ENCODE measurements around the gene CHCHD4.

Gene CHCHD4

GRCh38 chr3:14141602-14142341 lies 17.1 kb upstream of the CHCHD4 start:
- Histone ChIP-seq H3K4me3 (no peak overlapping the region), H3K9ac (ENCODE audit: insufficient read length) (no peak overlapping the region), H3K9me3 (ENCODE audit: low read depth, low read length) (no peaks in the 10 kb centered on the region), H3K27ac (no peak overlapping the region), H3K36me3 (ENCODE audit: insufficient read depth, low read length) (no peaks in the 10 kb centered on the region; the same call in 1 of the 2 replicates)
- TF ChIP-seq POLR2AphosphoS5 (IDR thresholded peaks at IDR 0.05; ENCODE audit: borderline replicate concordance, low read depth, low read length) (no peak), FOXP2 (optimal IDR thresholded peaks at IDR 0.05; ENCODE audit: control extremely low read depth, extremely low read length, insufficient read depth) (no peak), EZH2 (IDR thresholded peaks at IDR 0.05) (no peak)
- DNase-seq (ENCODE audit: low read depth, low spot score): no peak

GRCh38 chr3:14141144-14141543 lies 16.5 kb upstream of the CHCHD4 start:
- TF ChIP-seq EZH2 (IDR thresholded peaks at IDR 0.05) (no peak), FOXP2 (optimal IDR thresholded peaks at IDR 0.05; ENCODE audit: control extremely low read depth, extremely low read length, insufficient read depth) (no peak), POLR2AphosphoS5 (IDR thresholded peaks at IDR 0.05; ENCODE audit: borderline replicate concordance, low read depth, low read length) (no peak)
- Histone ChIP-seq H3K9me3 (ENCODE audit: low read depth, low read length) (no peaks in the 10 kb centered on the region), H3K4me3 (no peak overlapping the region), H3K9ac (ENCODE audit: insufficient read length) (no peak overlapping the region), H3K27ac (no peak overlapping the region), H3K36me3 (ENCODE audit: insufficient read depth, low read length) (no peaks in the 10 kb centered on the region; the same call in 1 of the 2 replicates)
- DNase-seq (ENCODE audit: low read depth, low spot score): no peak

DNA sequence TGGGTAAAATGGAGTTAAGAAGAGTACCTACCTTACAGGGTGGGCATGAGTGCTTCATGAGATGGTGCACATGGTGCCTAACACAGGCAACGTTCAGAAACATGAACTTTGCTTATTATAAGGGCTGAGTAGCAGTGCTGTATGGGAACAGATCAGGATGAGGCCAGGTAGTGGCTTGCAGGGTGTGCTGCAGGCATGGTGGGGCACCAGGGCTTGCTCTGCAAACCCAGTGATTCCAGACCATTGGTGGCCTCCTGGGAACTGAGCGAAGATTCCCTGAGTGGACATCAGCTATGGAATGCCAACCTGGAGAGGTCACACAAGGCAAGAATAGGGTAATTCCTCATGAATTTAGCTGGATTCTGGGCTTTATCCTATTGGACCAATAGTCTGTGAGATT lies 16.0 kb upstream of the CHCHD4 start:
- H3K9me3 ChIP-seq (ENCODE audit: low read depth, low read length): no peaks in the 10 kb centered on the region
- no peak for TF ChIP-seq FOXP2 (optimal IDR thresholded peaks at IDR 0.05; ENCODE audit: control extremely low read depth, extremely low read length, insufficient read depth)
- DNase-seq (ENCODE audit: low read depth, low spot score): no peak
- no peak overlapping the region for H3K27ac ChIP-seq
- H3K9ac ChIP-seq (ENCODE audit: insufficient read length): no peak overlapping the region
- no peak overlapping the region for H3K4me3 ChIP-seq
- H3K36me3 ChIP-seq (ENCODE audit: insufficient read depth, low read length): no peaks in the 10 kb centered on the region

- DNase-seq (ENCODE audit: low read depth, low spot score): no peak
- Histone ChIP-seq H3K27ac (no peak overlapping the region), H3K9ac (ENCODE audit: insufficient read length) (no peak overlapping the region), H3K36me3 (ENCODE audit: insufficient read depth, low read length) (no peaks in the 10 kb centered on the region; the same call in 1 of the 2 replicates), H3K9me3 (ENCODE audit: low read depth, low read length) (no peaks in the 10 kb centered on the region), H3K4me3 (no peak overlapping the region)
- no peak for TF ChIP-seq POLR2AphosphoS5 (IDR thresholded peaks at IDR 0.05; ENCODE audit: borderline replicate concordance, low read depth, low read length)
Measured at GRCh38 chr3:14139771-14140170, 15.1 kb upstream of the CHCHD4 start.

DNA sequence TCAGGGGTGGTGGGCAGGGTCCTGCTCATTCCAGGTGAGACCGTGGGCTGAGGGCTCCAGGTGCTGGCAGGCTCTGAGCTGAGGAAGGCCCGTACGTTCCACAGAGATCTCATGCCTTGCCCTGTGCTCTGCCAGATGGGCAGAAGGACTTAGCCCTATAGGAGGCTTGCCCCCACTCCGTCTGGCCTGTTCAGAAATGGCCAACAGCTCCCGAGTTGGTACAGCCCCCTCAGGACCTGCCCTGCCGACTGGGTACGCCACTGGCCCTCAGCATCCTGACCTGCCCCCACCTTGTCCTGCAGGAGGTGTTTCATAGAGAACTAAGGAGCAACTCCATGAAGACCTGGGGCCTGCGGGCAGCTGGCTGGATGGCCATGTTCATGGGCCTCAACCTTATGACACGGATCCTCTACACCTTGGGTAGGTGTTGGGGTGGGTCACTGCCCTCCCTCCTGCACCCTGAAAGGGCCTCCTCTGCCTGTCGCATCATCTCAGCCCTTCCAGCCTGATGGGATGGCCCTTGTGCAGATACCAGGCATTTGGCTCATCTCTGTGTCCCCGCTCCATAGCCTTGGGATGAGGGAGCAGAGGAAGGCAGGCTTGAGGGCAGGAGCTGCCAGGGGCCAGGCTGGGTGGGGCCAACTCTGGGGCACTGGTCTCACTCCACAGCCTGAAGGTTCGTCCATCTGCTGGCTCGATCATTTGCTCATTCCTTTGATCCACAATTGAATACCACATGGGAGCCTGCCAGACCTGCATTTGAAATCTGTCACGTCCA lies 14.4 kb upstream of the CHCHD4 start:
- H3K27ac ChIP-seq: no peak overlapping the region
- no peak for TF ChIP-seq FOXP2 (optimal IDR thresholded peaks at IDR 0.05; ENCODE audit: control extremely low read depth, extremely low read length, insufficient read depth)
- H3K4me3 ChIP-seq: no peak overlapping the region
- no peak overlapping the region for H3K9ac ChIP-seq (ENCODE audit: insufficient read length)
- no peak for DNase-seq (ENCODE audit: low read depth, low spot score)
- H3K36me3 ChIP-seq (ENCODE audit: insufficient read depth, low read length): no peaks in the 10 kb centered on the region; the same call in 1 of the 2 replicates
- no peaks in the 10 kb centered on the region for H3K9me3 ChIP-seq (ENCODE audit: low read depth, low read length)

DNA sequence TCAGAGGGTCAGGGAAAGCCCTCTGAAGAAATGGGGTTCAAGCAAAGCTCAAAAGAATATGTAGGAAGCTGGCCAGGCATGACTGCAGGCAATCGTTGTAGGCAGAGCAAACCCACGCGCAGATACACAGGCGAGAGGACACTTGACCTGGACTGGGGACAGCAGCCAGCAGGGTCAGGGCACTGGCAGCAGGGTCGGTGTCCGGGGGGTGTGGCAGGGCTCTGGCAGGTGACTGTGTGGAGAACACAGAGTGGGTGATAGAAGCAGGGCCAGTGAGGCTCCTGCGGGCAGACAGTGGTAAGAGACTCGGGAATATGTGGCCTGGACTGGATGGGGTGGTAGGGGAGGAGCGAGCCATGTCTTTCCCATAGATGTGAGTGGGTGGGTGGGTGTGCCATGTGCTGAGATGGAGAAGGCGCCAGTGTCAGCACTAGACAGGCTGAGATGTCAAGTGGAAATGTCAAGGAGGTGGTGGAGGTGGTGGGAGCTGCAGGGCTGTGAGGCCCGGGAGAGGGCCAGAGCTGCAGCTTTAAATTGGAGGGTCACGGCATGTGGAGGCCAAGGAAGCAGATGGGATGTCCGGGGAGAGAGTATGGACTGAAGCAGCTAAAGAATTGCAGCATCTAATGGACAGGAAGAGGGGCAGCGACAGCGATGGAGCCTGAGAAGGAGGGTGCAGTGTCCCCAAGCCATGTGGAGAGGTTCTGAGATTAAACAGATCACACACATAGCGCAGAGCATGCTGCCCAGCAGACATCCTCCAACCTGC lies 13.6 kb upstream of the CHCHD4 start:
- no peaks in the 10 kb centered on the region; the same call in 1 of the 2 replicates for H3K36me3 ChIP-seq (ENCODE audit: insufficient read depth, low read length)
- no peak overlapping the region for H3K4me3 ChIP-seq

GRCh38 chr3:14137445-14137844 lies 12.8 kb upstream of the CHCHD4 start:
- Histone ChIP-seq H3K36me3 (ENCODE audit: insufficient read depth, low read length) (no peaks in the 10 kb centered on the region; the same call in 1 of the 2 replicates), H3K4me3 (no peak overlapping the region), H3K9me3 (ENCODE audit: low read depth, low read length) (no peaks in the 10 kb centered on the region), H3K27ac (no peak overlapping the region), H3K9ac (ENCODE audit: insufficient read length) (no peak overlapping the region)
- no peak for DNase-seq (ENCODE audit: low read depth, low spot score)
- TF ChIP-seq POLR2AphosphoS5 (IDR thresholded peaks at IDR 0.05; ENCODE audit: borderline replicate concordance, low read depth, low read length): no peak
- TF ChIP-seq FOXP2 (optimal IDR thresholded peaks at IDR 0.05; ENCODE audit: control extremely low read depth, extremely low read length, insufficient read depth): no peak
- TF ChIP-seq EZH2 (IDR thresholded peaks at IDR 0.05): no peak

More for the DNA sequence above, 13.6 kb upstream of the CHCHD4 start:
- DNase-seq (ENCODE audit: low read depth, low spot score): no peak
- no peak for TF ChIP-seq POLR2AphosphoS5 (IDR thresholded peaks at IDR 0.05; ENCODE audit: borderline replicate concordance, low read depth, low read length)
- no peak for TF ChIP-seq FOXP2 (optimal IDR thresholded peaks at IDR 0.05; ENCODE audit: control extremely low read depth, extremely low read length, insufficient read depth)
- TF ChIP-seq EZH2 (IDR thresholded peaks at IDR 0.05): no peak
- Histone ChIP-seq H3K9ac (ENCODE audit: insufficient read length) (no peak overlapping the region), H3K27ac (no peak overlapping the region), H3K9me3 (ENCODE audit: low read depth, low read length) (no peaks in the 10 kb centered on the region)

DNA sequence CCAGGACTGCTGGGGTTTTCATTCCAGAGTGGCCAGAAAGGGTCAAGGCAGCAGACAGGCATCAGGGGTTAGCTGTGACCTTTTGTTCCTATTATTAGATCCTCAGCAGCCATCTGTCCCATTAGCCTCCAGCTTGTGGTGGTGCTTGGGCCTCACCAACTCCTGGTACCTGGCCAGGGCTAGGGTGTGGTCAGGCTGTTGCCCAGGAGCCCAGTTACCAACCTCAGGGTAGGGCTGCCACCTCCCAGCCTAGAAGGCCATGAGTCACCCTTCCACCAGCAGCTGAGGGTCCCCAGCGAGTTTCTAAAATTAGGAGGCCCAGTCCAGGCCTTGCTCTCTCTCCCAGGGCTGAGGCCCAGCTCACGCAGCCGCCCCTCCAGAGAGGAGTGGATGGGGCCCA lies 12.3 kb upstream of the CHCHD4 start:
- H3K36me3 ChIP-seq (ENCODE audit: insufficient read depth, low read length): no peaks in the 10 kb centered on the region; the same call in 1 of the 2 replicates
- no peak overlapping the region for H3K9ac ChIP-seq (ENCODE audit: insufficient read length)
- H3K4me3 ChIP-seq: no peak overlapping the region
- DNase-seq (ENCODE audit: low read depth, low spot score): no peak
- TF ChIP-seq POLR2AphosphoS5 (IDR thresholded peaks at IDR 0.05; ENCODE audit: borderline replicate concordance, low read depth, low read length) (no peak), FOXP2 (optimal IDR thresholded peaks at IDR 0.05; ENCODE audit: control extremely low read depth, extremely low read length, insufficient read depth) (no peak), EZH2 (IDR thresholded peaks at IDR 0.05) (no peak)
- H3K9me3 ChIP-seq (ENCODE audit: low read depth, low read length): no peaks in the 10 kb centered on the region
- H3K27ac ChIP-seq: no peak overlapping the region
